LNCaP clone FGC (cell line): ENCODE data around the gene GINM1.

Source experiments
- DNase-seq: peaks from one replicate; pipeline ENCODE4 v3.0.0-alpha.2; 2011; ENCODE audit warnings: low read depth
- H3K4me3 ChIP-seq: 2 replicates; pipeline ENCODE4 v1.5.1; 2011; ENCODE audit warnings: mild to moderate bottlenecking, low read depth, low read length, control low read depth
- TF ChIP-seq, protein P1 (sequence below): IDR thresholded peaks from 2 replicates; pipeline ENCODE4 v1.5.1; 2012; ENCODE audit warnings: mild to moderate bottlenecking; ENCODE audit not compliant: control insufficient read depth, insufficient read depth; ENCODE audit errors: extremely low read depth

Gene GINM1

DNA sequence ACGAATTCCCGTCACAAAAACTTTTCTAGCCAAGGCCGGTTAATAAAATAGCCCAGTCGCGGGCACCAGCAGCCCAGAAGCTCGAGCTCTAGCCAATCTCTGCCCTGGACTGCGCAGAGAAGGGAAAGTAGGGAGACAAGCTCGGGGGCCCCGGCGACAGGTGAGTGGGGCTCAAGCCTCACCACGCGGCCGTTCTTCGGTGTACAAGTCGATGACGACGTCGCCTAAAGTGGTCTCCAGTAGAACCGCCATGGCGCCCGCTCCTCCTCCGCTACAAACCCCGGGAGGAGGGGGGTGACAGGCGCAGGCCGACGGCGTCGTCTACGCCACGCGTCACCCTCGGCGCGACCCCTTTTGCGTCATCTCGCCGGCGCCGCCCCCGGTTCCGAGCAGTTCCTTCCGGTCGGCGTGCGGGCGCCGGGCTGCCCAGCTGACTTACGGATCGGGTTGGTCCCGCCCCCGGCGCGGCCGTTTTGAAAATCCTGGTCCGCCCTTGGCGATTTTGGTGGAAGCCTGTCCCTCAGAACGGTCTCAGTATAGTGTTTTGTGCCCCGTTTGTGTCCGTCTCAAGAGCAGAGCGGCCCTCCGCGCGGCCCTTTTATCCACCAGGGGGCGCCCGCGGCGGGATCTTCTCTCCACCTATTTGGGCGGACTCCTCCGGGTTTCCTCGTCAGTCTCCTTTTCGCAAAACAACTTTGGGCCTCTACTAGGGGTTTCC is 20.3 kb upstream of the GINM1 start, which contains the start of gene PPIL4:
Gene PPIL4, minus strand, starts transcription at position 290 of the 718 bp plus-strand sequence. Its CDS starts 38 bp downstream, at position 252.
- peak within 1 kb of the TSS; percentile 99 for H3K4me3 ChIP-seq
- peak; percentile 72 for DNase-seq
- TF ChIP-seq, protein P1, sequence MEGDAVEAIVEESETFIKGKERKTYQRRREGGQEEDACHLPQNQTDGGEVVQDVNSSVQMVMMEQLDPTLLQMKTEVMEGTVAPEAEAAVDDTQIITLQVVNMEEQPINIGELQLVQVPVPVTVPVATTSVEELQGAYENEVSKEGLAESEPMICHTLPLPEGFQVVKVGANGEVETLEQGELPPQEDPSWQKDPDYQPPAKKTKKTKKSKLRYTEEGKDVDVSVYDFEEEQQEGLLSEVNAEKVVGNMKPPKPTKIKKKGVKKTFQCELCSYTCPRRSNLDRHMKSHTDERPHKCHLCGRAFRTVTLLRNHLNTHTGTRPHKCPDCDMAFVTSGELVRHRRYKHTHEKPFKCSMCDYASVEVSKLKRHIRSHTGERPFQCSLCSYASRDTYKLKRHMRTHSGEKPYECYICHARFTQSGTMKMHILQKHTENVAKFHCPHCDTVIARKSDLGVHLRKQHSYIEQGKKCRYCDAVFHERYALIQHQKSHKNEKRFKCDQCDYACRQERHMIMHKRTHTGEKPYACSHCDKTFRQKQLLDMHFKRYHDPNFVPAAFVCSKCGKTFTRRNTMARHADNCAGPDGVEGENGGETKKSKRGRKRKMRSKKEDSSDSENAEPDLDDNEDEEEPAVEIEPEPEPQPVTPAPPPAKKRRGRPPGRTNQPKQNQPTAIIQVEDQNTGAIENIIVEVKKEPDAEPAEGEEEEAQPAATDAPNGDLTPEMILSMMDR: peak; percentile 48

DNA sequence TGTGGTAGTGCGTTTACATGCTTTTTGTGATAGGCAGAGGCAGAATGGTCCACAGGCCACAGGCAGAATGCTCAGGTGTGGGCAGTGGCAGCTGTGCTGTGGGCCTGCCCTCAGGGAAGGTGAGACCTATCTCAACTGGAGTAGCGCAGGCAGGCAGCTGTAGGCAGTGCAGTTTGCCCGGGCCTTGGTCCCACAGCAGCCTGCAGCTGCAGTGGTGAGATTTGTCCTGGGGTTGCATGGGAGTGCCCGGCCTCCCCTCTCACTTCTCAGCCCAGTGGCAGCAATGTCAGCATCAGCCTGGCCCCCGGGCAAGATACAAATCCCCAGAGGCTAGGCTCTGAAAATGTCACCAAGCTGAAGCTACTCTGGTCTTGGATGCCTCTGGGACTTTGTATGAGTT is 14.3 kb upstream of the GINM1 start:
- TF ChIP-seq, protein P1: no peak
- no peak for DNase-seq
- no peak overlapping the region for H3K4me3 ChIP-seq

DNA sequence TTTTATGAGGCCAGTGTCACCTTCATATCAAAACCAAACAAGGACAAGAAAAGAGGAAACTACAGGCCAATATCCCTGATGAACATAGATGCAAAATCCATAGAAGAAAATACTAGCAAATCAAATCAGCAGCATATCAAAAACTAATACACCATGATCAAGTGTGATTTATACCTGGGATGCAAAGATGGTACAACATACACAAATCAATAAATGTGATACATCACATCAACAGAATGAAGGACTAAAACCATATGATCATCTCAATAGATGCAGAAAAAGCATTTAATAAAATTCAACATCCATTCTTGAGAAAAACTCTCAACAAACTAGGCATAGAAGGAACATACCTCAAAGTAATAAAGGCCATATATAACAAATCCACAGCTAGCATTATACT is 8.1 kb upstream of the GINM1 start:
- TF ChIP-seq, protein P1: no peak
- no peak overlapping the region for H3K4me3 ChIP-seq
- no peak for DNase-seq

DNA sequence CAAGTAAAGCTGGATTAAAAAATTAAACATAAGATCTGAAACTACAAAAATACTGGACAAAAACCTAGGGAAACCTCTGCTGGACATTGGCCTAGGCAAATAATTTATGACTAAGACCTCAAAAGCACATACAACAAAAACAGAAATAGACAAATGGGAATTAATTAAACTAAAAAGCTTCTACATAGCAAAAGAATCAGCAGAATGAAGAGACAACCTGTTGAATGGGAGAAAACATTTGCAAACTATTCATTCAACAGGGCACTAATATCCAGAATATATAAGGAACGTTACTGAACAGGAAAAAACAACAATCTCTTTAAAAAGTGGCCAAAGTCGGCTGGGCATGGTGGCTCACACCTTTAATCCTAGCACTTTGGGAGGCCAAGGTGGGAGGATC is 6.8 kb upstream of the GINM1 start:
- no peak overlapping the region for H3K4me3 ChIP-seq
- no peak for DNase-seq
- TF ChIP-seq, protein P1: no peak

DNA sequence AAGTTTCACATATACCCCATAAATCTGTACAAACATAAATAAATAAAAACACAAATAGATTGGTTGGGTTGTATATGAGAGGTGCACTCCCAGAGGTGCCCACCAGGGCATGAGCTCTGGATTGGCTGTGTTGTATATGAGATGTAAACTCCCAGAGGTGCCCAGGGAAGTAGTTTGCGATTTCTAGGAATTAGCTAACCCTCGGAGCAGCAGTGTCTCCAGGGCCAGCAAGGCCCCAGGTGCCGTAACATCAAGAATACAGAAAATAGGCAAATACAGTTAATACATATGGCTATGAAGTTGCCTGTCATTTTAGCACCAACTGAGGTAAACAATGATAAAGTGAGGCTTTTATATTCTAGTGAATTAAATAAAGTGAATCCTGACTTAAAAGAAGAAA is 5.4 kb upstream of the GINM1 start:
- H3K4me3 ChIP-seq: no peak overlapping the region
- DNase-seq: no peak
- TF ChIP-seq, protein P1: 0 out of 2 replicates have a peak, but pooled peaks have one; percentile 4

DNA sequence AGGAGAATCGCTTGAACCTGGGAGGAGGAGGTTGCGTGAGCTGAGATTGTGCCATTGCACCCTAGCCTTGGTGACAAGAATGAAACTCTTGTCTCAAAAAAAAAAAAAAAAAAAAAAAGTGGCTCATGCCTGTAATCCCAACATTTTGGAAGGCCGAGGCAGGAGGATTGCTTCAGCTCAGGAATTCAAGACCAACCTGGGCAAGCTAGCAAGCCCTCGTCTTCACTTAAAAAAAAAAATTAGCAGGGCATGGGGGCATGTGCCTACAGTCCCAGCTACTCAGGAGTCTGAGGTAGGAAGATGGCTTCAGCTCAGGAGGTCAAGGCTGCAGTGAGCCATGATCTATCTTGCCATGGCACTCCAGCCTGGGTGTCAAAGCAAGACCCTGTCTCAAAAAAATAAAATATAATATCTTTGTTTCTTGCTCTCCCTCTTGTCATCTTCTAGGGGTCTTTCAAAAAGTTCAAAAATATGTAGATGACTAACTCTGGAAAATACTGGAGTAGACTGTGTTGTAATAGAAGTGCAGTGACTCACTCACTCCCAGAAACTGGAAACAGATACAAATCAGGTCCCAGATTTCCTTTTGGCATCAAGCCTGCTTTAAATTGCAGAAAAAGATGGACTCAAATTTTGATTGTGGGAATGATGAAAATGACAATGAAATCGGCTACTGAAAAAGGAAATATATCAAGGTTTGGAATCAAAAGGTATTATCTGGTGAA is 2.8 kb upstream of the GINM1 start:
- H3K4me3 ChIP-seq: no peak overlapping the region
- TF ChIP-seq, protein P1: no peak
- DNase-seq: no peak

DNA sequence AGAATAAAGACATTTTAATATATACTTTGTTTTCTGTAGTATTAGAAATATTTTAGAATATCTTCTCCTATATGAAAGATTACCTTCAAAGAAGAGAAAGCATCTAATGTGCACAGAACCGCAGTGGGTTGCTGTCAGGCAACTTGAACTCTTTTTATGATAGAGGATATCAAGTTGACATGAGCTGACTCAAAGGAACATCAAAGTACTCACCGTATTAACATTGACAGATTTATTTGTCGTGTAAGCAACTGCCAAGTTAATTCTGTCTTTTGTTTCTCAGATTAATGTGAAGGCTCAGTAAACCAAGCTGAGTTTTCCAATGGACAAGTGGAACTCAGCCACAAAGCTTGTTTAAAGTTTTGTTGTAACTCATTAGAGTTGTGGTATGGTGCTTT is 2.2 kb upstream of the GINM1 start:
- no peak overlapping the region for H3K4me3 ChIP-seq
- no peak for DNase-seq
- TF ChIP-seq, protein P1: no peak
